CD4-positive, alpha-beta T cell (primary cell): Measurements from ENCODE around the gene ACSL3. TPM values are rescaled to one million over a fixed set of nuclear protein-coding genes. Genes with fewer than 3 reads are reported as not detected.

Experiments used
- ATAC-seq: fragments of 200-7000 bp; cut with Tn5 transposase; one replicate; pipeline ENCODE4 v1.10.0; 2022; ENCODE audit warnings: mild to moderate bottlenecking; ENCODE audit not compliant: poor library complexity
- CTCF ChIA-PET: fragments of 350-600 bp; sonication (Branson Sonifier 250); formaldehyde crosslinking; loops from one replicate; lab custom pipeline; 2021; ENCODE audit warnings: antibody characterized with exemption, inconsistent platforms; lab: Charles Lee
- POLR2A ChIA-PET: fragments of 350-600 bp; sonication (Branson Sonifier 250); formaldehyde crosslinking; loops from one replicate; lab custom pipeline; 2021; ENCODE audit warnings: antibody characterized with exemption, inconsistent platforms; lab: Charles Lee
- DNase-seq, 14 experiments: peaks; one replicate each; pipeline ENCODE4 v3.0.0-alpha.2; 2013 to 2020; ENCODE audit warnings: mixed read lengths in 2 of 14
- H3K27ac ChIP-seq, 2 donors: one replicate each; pipeline versions ENCODE4 v1.5.1 to v1.7.0; 2013; ENCODE audit warnings: low read length in 2 of 2, low read depth in 1 of 2, mild to moderate bottlenecking in 1 of 2
- H3K27me3 ChIP-seq, 2 experiments: 1 replicate in 1 of 2; 2 replicates in 1 of 2; pipeline versions ENCODE4 v1.6.1 to v1.7.0; 2013; ENCODE audit warnings: low read length in 2 of 2, control low read depth in 1 of 2, mild to moderate bottlenecking in 1 of 2, moderate library complexity in 1 of 2; ENCODE audit not compliant: insufficient read depth in 2 of 2, control insufficient read depth in 1 of 2
- H3K36me3 ChIP-seq: one replicate; pipeline ENCODE4 v1.6.1; 2013; ENCODE audit warnings: low read length, control low read depth; ENCODE audit not compliant: insufficient read depth
- H3K4me1 ChIP-seq: one replicate; pipeline ENCODE4 v1.6.1; 2013; ENCODE audit warnings: low read length, control low read depth; ENCODE audit not compliant: insufficient read depth
- H3K4me3 ChIP-seq: one replicate; pipeline ENCODE4 v1.5.1; 2013; ENCODE audit warnings: mild to moderate bottlenecking, low read length, moderate library complexity
- H3K9me3 ChIP-seq, 2 experiments: 1 replicate in 1 of 2; 2 replicates in 1 of 2; pipeline versions ENCODE4 v1.6.1 to v1.7.0; 2013; ENCODE audit warnings: low read length in 2 of 2, mild to moderate bottlenecking in 2 of 2, control low read depth in 1 of 2, moderate library complexity in 1 of 2; ENCODE audit not compliant: control insufficient read depth in 1 of 2, insufficient read depth in 1 of 2
- H3K27ac Mint-ChIP-seq: one replicate; pipeline ENCODE4 v1.8.0; 2020; ENCODE audit warnings: mixed read lengths
- H3K27me3 Mint-ChIP-seq: one replicate; pipeline ENCODE4 v1.8.0; 2021; ENCODE audit warnings: mixed read lengths
- H3K36me3 Mint-ChIP-seq: one replicate; pipeline ENCODE4 v1.8.0; 2021; ENCODE audit warnings: low read depth, mixed read lengths
- H3K4me1 Mint-ChIP-seq: one replicate; pipeline ENCODE4 v1.8.0; 2021; ENCODE audit warnings: low read depth, mixed read lengths
- H3K4me3 Mint-ChIP-seq: one replicate; pipeline ENCODE4 v1.8.0; 2020; ENCODE audit warnings: mild to moderate bottlenecking, mixed read lengths
- H3K9me3 Mint-ChIP-seq: one replicate; pipeline ENCODE4 v1.8.0; 2020; ENCODE audit warnings: mixed read lengths
- intact Hi-C, 2 experiments: fragments of 100-400 bp; cut with DNase I in 1 of 2; cut with micrococcal nuclease in 1 of 2; formaldehyde crosslinking; loops; one replicate each; pipeline versions ENCODE4 v1.15.1 to v1.9.0; 2023 to 2025; cut with DNase I, micrococcal nuclease
- total RNA-seq, 174 experiments: library from RNA in 2 of 174; stranded (reverse) in 2 of 174; gene quantifications; one replicate each; pipeline ENCODE4 v1.2.3 and lab custom pipeline; 2021 to 2026
- TF ChIP-seq, protein P1 (sequence below): fragments of 200-600 bp; IDR thresholded peaks from one replicate; pipeline ENCODE4 v1.8.0; 2022; ENCODE audit warnings: antibody characterized with exemption, mild to moderate bottlenecking

Gene ACSL3
- total RNA-seq, 2 experiments from 2014 or later: 65.5 to 66.6 TPM

DNA sequence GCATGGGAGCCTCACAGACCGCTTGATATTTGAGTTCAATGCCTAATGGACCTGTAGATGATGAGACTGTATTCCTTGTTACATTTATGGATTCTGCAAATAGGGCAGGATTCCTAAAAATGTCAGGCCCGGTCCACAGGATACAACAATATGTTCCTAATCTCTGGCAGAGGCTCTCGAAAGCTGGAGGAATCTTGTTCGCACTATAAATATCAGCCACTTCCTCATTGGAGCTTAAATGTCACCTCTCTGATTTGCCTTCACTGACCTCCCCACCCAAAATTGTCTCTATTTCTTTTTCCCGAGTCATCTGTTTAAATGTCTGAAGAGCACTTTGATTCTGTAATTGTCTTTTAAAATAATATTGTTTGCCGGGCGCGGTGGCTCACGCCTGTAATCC lies 12.0 kb upstream of the ACSL3 start:
- Histone ChIP-seq H3K4me3 (no peak overlapping the region), H3K9me3 (no peaks in the 10 kb centered on the region), H3K4me1 (no peaks in the 10 kb centered on the region), H3K36me3 (no peaks in the 10 kb centered on the region), H3K27ac (no peak overlapping the region), H3K27me3 (peaks cover 0 to 2% of the 10 kb centered on the region in 2 experiments)
- no peaks in the 10 kb centered on the region for H3K4me1 Mint-ChIP-seq
- peaks cover 10% of the 10 kb centered on the region for H3K27me3 Mint-ChIP-seq
- H3K36me3 Mint-ChIP-seq: no peaks in the 10 kb centered on the region
- ChIA-PET CTCF (no interaction called here), POLR2A (no interaction called here)
- intact Hi-C loops: no loop called here
- no peaks in the 10 kb centered on the region for H3K9me3 Mint-ChIP-seq
- no peak overlapping the region for H3K4me3 Mint-ChIP-seq
- no peak for ATAC-seq
- no peak overlapping the region for H3K27ac Mint-ChIP-seq
- TF ChIP-seq, protein P1, sequence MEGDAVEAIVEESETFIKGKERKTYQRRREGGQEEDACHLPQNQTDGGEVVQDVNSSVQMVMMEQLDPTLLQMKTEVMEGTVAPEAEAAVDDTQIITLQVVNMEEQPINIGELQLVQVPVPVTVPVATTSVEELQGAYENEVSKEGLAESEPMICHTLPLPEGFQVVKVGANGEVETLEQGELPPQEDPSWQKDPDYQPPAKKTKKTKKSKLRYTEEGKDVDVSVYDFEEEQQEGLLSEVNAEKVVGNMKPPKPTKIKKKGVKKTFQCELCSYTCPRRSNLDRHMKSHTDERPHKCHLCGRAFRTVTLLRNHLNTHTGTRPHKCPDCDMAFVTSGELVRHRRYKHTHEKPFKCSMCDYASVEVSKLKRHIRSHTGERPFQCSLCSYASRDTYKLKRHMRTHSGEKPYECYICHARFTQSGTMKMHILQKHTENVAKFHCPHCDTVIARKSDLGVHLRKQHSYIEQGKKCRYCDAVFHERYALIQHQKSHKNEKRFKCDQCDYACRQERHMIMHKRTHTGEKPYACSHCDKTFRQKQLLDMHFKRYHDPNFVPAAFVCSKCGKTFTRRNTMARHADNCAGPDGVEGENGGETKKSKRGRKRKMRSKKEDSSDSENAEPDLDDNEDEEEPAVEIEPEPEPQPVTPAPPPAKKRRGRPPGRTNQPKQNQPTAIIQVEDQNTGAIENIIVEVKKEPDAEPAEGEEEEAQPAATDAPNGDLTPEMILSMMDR: no peak
- DNase-seq: no peak

DNA sequence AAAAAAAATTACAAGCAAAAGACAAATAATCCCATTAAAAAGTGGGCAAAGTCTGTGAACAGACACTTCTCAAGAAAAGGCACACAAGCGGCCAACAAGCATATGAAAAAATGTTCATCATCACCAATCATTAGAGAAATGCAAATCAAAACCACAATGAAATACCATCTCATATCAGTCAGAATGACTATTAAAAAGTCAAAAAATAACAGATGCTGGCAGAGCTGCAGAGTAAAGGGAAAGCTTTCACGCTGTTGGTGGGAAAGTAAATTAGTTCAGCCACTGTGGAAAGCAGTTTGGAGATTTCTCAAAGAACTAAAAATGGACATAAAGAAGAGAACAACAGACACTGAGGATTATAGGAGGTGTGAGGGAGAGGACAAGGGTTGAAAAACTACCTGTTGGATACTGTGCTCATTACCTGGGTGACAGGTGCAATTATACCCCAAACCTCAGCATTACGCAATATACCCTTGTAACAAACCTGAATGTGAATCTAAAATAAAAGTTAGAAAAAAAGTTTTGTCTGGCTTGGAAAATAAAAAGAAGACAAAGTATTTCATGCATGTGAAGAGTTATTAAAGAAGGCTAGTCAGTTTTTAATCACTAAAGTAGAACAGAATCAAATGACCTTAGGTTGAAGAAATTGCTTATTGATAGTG lies 8.7 kb upstream of the ACSL3 start:
- Histone ChIP-seq H3K27ac (no peak overlapping the region), H3K36me3 (no peaks in the 10 kb centered on the region), H3K4me3 (no peak overlapping the region), H3K4me1 (no peaks in the 10 kb centered on the region), H3K9me3 (no peaks in the 10 kb centered on the region), H3K27me3 (peaks cover 0 to 2% of the 10 kb centered on the region in 2 experiments)
- Mint-ChIP-seq H3K36me3 (no peaks in the 10 kb centered on the region), H3K4me3 (no peak overlapping the region), H3K27me3 (peaks cover 5% of the 10 kb centered on the region), H3K4me1 (no peaks in the 10 kb centered on the region), H3K9me3 (no peaks in the 10 kb centered on the region), H3K27ac (no peak overlapping the region)
- ATAC-seq: no peak
- POLR2A ChIA-PET: no interaction called here
- intact Hi-C loops: no loop called here
- CTCF ChIA-PET: no interaction called here
- TF ChIP-seq, protein P1: no peak
- no peak for DNase-seq

DNA sequence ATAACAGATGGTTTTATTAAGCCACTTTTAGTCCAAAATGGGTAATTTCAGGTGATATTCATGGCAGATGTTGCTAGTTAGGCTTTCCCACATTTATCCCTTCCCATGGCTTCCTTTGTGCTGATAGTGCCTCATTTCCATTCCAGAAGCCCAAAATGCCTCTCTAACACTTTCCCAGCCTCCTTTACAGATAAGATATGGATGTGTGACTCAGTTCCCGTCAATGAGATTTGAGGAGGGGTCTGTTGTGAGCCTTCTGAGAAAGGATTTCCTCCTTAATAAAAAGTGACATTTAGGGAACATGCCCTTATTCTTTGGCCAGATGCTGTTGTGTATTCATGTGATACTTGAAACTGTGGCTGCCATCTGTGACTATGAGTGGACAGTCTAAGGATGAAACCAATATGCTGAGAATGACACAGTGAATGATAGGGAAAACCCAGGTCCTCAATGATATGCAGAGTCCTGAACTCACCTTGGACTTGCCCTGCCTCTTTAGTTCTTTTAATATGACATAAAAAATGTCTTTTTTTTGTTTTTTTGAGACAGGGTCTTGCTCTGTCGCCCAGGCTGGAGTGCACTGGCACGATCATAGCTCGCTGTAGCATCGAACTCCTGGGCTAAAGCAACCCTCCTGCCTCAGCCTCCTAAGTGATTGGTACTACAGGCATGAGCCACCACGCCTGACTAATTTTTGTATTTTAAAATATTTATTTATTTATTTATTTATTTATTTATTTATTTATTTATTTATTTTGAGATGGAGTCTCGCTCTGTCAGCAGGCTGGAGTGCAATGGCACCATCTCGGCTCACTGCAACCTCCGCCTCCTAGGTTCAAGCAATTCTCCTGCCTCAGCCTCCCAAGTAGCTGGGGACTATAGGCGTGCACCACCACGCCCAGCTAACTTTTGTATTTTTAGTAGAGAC lies 5.8 kb upstream of the ACSL3 start:
- Mint-ChIP-seq H3K4me1 (peaks cover 1% of the 10 kb centered on the region), H3K27ac (no peak overlapping the region), H3K27me3 (no peaks in the 10 kb centered on the region), H3K36me3 (no peaks in the 10 kb centered on the region), H3K9me3 (no peaks in the 10 kb centered on the region), H3K4me3 (no peak overlapping the region)
- intact Hi-C loops: no loop called here
- TF ChIP-seq, protein P1: no peak
- H3K36me3 ChIP-seq: no peaks in the 10 kb centered on the region
- no peak overlapping the region for H3K27ac ChIP-seq
- ATAC-seq: no peak
- CTCF ChIA-PET: no interaction called here
- no peaks in the 10 kb centered on the region for H3K27me3 ChIP-seq
- no peak overlapping the region for H3K4me3 ChIP-seq
- POLR2A ChIA-PET: no interaction called here
- no peaks in the 10 kb centered on the region for H3K9me3 ChIP-seq
- no peaks in the 10 kb centered on the region for H3K4me1 ChIP-seq
- no peak for DNase-seq
